MM.1S (cell line): Measurements from ENCODE around the gene TMCO4.
A peak's percentile ranks its signal among the peaks of the same experiment; 100 is the strongest.

Experiments
- DNase-seq: peaks from one replicate; pipeline ENCODE4 v3.0.0-alpha.2; 2015
- H2AFZ ChIP-seq: fragments of 300-600 bp; sonication (generic); 2 replicates; pipeline ENCODE4 v1.6.0; 2016; ENCODE audit warnings: antibody characterized with exemption, low read length
- H3F3A ChIP-seq: fragments of 300-600 bp; sonication (generic); 2 replicates; pipeline ENCODE4 v1.6.1; 2016; ENCODE audit warnings: mild to moderate bottlenecking, antibody characterized with exemption, low read length, moderate library complexity, mixed read lengths; ENCODE audit not compliant: insufficient read depth
- H3K27ac ChIP-seq: fragments of 300-600 bp; sonication (generic); 2 replicates; pipeline ENCODE4 v1.5.1; 2016; ENCODE audit warnings: mild to moderate bottlenecking, low read length
- H3K27me3 ChIP-seq: fragments of 300-600 bp; sonication (generic); replicated peaks from 2 replicates; pipeline ENCODE4 v1.6.0; 2016; ENCODE audit warnings: low read length; ENCODE audit not compliant: insufficient read depth
- H3K36me3 ChIP-seq: fragments of 300-600 bp; sonication (generic); replicated peaks from 2 replicates; pipeline ENCODE4 v1.6.1; 2016; ENCODE audit warnings: mild to moderate bottlenecking, low read length, mixed read lengths; ENCODE audit not compliant: insufficient read depth
- H3K4me1 ChIP-seq: fragments of 300-600 bp; sonication (generic); 2 replicates; pipeline ENCODE4 v1.6.1; 2016; ENCODE audit warnings: low read length, mixed read lengths
- H3K4me2 ChIP-seq: fragments of 300-600 bp; sonication (generic); 2 replicates; pipeline ENCODE4 v1.6.0; 2016; ENCODE audit warnings: low read depth, low read length
- H3K4me3 ChIP-seq: fragments of 300-600 bp; sonication (generic); 2 replicates; pipeline ENCODE4 v1.5.1; 2016; ENCODE audit warnings: low read length, mixed read lengths
- H3K79me2 ChIP-seq: fragments of 300-600 bp; sonication (generic); 2 replicates; pipeline ENCODE4 v1.6.1; 2016; ENCODE audit warnings: mixed run types, low read length, mixed read lengths
- H3K9ac ChIP-seq: fragments of 300-600 bp; sonication (generic); 2 replicates; pipeline ENCODE4 v1.6.1; 2016; ENCODE audit warnings: low read length, mixed read lengths
- H3K9me2 ChIP-seq: fragments of 300-600 bp; sonication (generic); replicated peaks from 2 replicates; pipeline ENCODE4 v1.6.1; 2016; ENCODE audit warnings: mild to moderate bottlenecking, low read length, mixed read lengths; ENCODE audit not compliant: insufficient read depth
- H3K9me3 ChIP-seq: fragments of 300-600 bp; sonication (generic); replicated peaks from 2 replicates; pipeline ENCODE4 v1.6.1; 2016; ENCODE audit warnings: mild to moderate bottlenecking, low read length, mixed read lengths; ENCODE audit not compliant: insufficient read depth
- H4K20me1 ChIP-seq: fragments of 300-600 bp; sonication (generic); 2 replicates; pipeline ENCODE4 v1.6.1; 2016; ENCODE audit warnings: mild to moderate bottlenecking, low read length, moderate library complexity, mixed read lengths; ENCODE audit not compliant: insufficient read depth
- CTCF ChIP-seq: fragments of 300-600 bp; sonication (generic); IDR thresholded peaks from 2 replicates; pipeline ENCODE4 v1.5.1; 2016; ENCODE audit warnings: antibody characterized with exemption, low read length, mixed read lengths
- EZH2 ChIP-seq: fragments of 300-600 bp; sonication (generic); optimal IDR thresholded peaks from 2 replicates; pipeline ENCODE3; 2017; ENCODE audit warnings: low read depth, mild to moderate bottlenecking, antibody characterized with exemption, low read length, mixed read lengths
- EZH2phosphoT487 ChIP-seq: fragments of 300-600 bp; sonication (generic); IDR thresholded peaks from 2 replicates; pipeline ENCODE4 v1.6.1; 2018; ENCODE audit warnings: antibody characterized with exemption, low read length

Gene TMCO4

GRCh38 chr1:19647643-19648042 lies 152.1 kb downstream of the TMCO4 start:
- TF ChIP-seq EZH2: no peak
- TF ChIP-seq EZH2phosphoT487: no peak
- TF ChIP-seq CTCF: no peak
- no peak for DNase-seq
- Histone ChIP-seq H3K9ac (no peak overlapping the region), H3K27me3 (peaks cover 55% of the 10 kb centered on the region), H3K9me2 (no peaks in the 10 kb centered on the region), H3K4me3 (no peak overlapping the region), H2AFZ (no peak overlapping the region), H4K20me1 (no peaks in the 10 kb centered on the region), H3K4me2 (no peak overlapping the region), H3K4me1 (no peaks in the 10 kb centered on the region), H3F3A (no peaks in the 10 kb centered on the region), H3K9me3 (no peaks in the 10 kb centered on the region), H3K27ac (no peak overlapping the region), H3K79me2 (no peaks in the 10 kb centered on the region), H3K36me3 (no peaks in the 10 kb centered on the region)

- H3K36me3 ChIP-seq: no peaks in the 10 kb centered on the region
- no peak overlapping the region for H3K9ac ChIP-seq
- peaks cover 55% of the 10 kb centered on the region for H3K27me3 ChIP-seq
- no peak overlapping the region for H2AFZ ChIP-seq
- no peaks in the 10 kb centered on the region for H3K9me2 ChIP-seq
- no peaks in the 10 kb centered on the region for H3K9me3 ChIP-seq
- no peak for DNase-seq
- no peak for TF ChIP-seq CTCF
- no peak for TF ChIP-seq EZH2phosphoT487
- no peaks in the 10 kb centered on the region for H3K79me2 ChIP-seq
- no peak overlapping the region for H3K4me2 ChIP-seq
- no peaks in the 10 kb centered on the region for H3F3A ChIP-seq
- no peaks in the 10 kb centered on the region for H3K4me1 ChIP-seq
- no peak overlapping the region for H3K4me3 ChIP-seq
- H3K27ac ChIP-seq: no peak overlapping the region
- no peaks in the 10 kb centered on the region for H4K20me1 ChIP-seq
Measured at GRCh38 chr1:19646377-19647319, 153.1 kb downstream of the TMCO4 start.

GRCh38 chr1:19645411-19646251 lies 154.1 kb downstream of the TMCO4 start:
- Histone ChIP-seq H3K9me2 (no peaks in the 10 kb centered on the region), H3K36me3 (no peaks in the 10 kb centered on the region), H3F3A (no peaks in the 10 kb centered on the region), H3K27me3 (peaks cover 52% of the 10 kb centered on the region), H3K27ac (no peak overlapping the region), H3K4me3 (no peak overlapping the region), H4K20me1 (no peaks in the 10 kb centered on the region), H3K9ac (no peak overlapping the region), H3K4me2 (peak overlapping the region; percentile 75; the same call in 1 of the 2 replicates), H2AFZ (no peak overlapping the region), H3K9me3 (no peaks in the 10 kb centered on the region), H3K79me2 (no peaks in the 10 kb centered on the region), H3K4me1 (no peaks in the 10 kb centered on the region)
- no peak for DNase-seq
- TF ChIP-seq EZH2phosphoT487 (no peak), CTCF (no peak), EZH2 (no peak)
